HG03108 (cell line): Measurements from ENCODE around the gene DHRS1.
"Not testable (repeated sequence)": the region's sequence is repeated elsewhere in the genome, so short reads cannot be mapped to it uniquely, and the experiment has no call there.

Source experiments
- ATAC-seq: cut with Tn5 transposase; IDR thresholded peaks from one replicate; pipeline ENCODE4 v1.9.1; 2021; ENCODE audit warnings: moderate library complexity; ENCODE audit not compliant: unreplicated experiment

The DHRS1 gene

DNA sequence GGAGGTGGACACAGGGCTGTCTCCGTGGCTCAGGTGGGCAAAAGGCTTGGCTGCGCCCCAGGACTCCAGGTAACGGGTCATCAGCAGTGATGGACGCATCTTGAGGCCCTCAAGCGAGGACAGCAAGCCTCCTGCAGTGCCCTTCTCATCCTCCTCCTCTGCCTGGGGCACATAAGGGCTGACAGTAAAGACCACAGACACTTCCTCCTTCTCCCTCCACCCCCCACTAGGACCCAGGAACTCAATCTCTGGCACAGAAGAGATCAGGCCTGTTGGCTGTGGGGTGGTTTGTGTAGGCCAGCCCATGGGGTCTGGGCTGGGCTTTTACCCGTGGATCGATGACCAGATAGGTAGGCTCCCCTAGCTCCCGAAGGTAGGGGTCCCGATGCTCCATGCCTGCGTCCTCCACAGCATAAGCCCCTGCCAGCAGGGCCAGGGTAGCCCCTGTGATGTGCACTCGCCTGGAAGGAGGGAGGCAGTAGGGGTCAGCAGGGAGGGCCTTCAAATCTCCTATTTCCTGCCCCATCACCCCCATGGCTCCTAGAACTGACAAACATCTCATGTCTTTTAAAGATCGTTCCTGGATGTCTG lies 29.6 kb upstream of the DHRS1 start:
- no peak for ATAC-seq

GRCh38 chr14:24327914-24328313 lies 28.3 kb upstream of the DHRS1 start:
- not testable (repeated sequence) for ATAC-seq

DNA sequence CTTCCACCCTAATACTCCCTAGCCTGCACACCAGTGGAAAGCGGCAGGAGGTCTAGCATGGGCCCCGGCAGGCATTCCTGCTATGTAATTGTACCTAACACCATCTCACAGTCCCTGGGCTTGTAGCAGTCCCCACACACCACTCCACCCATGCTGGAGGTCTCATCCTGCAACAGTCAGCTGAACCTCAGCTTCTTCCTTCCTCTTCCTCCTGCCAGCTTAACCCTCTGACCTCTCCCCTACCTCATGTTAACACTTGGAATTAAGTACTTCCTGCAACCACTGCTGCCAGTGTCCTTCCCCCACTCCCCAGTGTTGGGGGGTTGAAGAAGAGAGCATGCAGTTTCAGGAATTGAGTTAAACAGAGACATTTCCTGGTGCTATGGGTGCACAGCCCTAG lies 27.7 kb upstream of the DHRS1 start:
- ATAC-seq: no peak

DNA sequence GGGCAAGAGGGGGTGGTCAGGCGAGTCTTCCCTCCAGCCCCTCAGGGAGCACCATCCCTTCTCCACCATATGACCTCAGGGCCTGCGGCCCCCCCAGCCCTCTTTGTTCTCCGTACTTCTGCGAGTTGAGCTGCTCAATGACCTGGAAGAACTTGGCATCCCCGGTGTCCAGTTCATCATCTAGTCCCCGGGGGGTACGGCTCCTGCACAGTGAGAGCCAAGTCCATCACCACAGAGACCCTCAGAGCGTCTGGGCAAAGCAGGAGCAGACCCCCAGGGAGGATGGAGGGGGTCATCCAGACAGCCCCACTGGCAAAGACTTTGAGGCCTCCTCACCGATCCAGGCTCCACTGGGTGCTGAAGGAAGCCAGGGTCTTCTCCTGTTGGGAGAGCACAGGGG lies 26.4 kb upstream of the DHRS1 start:
- ATAC-seq: no peak

- ATAC-seq: no peak
Observed at GRCh38 chr14:24325041-24325530, 25.5 kb upstream of the DHRS1 start.

DNA sequence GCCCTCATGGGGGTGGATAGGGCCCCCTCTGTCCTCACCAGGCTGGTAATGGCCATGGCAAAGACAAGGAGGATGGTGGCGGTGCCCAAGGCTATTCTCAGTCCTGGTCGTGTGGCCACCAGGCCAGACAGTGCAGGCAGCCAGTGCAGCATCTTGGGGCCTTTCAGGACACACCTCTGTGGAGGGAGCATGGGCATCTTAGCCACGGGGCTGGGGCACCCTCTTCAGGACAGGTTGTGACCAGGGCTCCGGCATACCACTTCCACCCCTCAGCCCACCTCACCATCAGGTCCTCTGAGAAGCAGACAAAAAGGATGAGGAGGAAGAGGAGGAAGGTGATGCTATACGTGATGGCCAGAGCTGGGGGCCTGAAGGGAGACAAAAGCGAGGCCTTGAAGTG lies 24.4 kb upstream of the DHRS1 start:
- ATAC-seq: no peak

- ATAC-seq: no peak
Observed at GRCh38 chr14:24323341-24323740, 23.8 kb upstream of the DHRS1 start.

DNA sequence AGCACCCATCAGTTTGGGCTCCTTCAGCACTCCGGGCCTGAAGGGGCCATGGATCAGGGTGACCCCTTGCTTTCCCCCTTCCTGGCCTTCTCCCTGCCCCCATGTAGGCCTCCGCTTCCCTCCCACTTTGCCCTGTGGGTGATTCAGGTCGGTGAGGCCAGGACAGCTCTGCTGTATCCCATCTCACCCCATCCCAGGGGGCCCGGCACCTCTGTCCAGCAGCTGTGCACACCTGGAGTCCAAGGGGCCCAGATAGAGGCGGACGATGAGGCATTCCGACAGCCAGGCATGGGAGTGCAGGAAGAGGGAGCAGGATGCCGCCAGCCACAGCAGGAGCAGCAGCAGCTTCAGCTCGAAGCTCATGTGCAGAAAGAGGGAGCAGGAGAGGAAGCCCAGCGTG lies 23.1 kb upstream of the DHRS1 start:
- ATAC-seq: no peak

GRCh38 chr14:24321212-24321975 lies 21.8 kb upstream of the DHRS1 start:
- no peak for ATAC-seq

DNA sequence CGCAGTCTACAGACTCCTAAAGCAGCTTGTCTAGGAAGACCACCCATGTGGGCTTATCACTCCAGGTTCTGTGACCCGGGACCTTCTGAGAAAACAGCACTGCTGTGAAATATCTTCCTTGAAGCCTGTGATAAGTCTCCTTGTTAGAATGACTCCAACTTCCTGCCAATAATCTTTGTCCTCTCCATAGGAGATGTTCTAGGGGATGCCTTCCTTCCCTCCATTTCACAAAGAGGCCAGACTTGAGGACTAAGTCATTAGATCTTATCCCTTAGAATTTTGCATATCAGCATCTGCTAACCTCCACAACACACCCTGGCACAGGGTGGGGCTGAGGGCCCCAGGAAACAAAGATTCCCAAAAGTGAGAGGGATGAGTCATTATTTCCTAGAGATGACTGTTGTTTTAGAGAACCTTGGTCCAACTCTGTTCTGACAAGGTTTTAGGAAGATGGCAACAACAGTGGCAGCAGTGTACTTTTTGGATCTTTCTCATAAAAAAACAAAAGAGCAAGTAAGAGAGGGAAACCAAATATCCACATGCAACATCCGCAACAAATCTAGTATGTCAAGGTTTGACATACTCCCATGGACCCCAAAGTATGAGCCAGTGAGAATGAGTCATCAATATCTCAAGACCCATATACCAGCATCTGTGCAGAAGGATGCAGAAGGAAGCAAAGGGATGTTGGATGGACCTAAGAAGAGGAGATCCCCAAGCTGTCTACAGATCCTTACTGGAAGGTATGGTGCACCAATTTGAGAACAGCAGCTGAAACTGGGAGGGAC lies 17.8 kb upstream of the DHRS1 start:
- ATAC-seq: no peak

DNA sequence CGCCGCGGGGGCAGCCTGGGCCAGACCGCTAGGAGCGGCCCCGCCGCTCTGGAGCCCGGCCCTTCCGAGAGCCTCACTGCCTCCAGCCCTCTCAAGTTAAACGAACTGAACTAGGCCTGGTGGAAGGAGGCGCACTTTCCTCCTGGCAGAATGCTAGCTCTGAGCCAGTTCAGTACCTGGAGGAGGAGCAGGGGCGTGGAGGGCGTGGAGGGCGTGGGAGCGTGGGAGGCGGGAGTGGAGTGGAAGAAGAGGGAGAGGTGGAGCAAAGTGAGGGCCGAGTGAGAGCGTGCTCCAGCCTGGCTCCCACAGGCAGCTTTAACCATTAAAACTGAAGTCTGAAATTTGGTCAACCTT lies 17.0 kb upstream of the DHRS1 start:
- no peak for ATAC-seq

DNA sequence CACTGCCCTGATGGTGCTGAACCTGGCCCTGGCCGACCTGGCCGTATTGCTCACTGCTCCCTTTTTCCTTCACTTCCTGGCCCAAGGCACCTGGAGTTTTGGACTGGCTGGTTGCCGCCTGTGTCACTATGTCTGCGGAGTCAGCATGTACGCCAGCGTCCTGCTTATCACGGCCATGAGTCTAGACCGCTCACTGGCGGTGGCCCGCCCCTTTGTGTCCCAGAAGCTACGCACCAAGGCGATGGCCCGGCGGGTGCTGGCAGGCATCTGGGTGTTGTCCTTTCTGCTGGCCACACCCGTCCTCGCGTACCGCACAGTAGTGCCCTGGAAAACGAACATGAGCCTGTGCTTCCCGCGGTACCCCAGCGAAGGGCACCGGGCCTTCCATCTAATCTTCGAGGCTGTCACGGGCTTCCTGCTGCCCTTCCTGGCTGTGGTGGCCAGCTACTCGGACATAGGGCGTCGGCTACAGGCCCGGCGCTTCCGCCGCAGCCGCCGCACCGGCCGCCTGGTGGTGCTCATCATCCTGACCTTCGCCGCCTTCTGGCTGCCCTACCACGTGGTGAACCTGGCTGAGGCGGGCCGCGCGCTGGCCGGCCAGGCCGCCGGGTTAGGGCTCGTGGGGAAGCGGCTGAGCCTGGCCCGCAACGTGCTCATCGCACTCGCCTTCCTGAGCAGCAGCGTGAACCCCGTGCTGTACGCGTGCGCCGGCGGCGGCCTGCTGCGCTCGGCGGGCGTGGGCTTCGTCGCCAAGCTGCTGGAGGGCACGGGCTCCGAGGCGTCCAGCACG lies 16.4 kb upstream of the DHRS1 start:
- ATAC-seq: no peak

- no peak for ATAC-seq
Observed at GRCh38 chr14:24315243-24315806, 15.7 kb upstream of the DHRS1 start.

- ATAC-seq: no peak
Observed at GRCh38 chr14:24314377-24315193, 15.0 kb upstream of the DHRS1 start.

DNA sequence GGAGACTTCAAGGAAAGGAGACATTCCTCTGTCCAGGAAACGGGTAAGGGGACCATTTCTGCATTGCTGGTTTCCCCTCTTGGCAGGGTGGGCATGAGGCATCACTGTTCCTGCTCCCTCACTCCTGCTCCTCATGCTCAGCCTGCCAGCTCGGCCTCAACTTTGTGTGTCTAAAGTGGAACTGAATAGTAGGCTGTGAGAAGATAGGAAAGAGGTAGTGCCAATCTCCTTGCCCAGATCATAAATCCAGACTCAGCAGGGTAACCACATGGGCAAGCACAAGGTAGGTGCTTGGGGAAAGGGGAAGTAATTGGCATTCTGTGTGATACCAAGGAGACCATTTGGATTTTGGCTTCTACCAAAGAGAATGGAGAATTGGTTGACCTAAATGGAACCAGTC lies 14.3 kb upstream of the DHRS1 start:
- ATAC-seq: no peak

- ATAC-seq: no peak
Observed at GRCh38 chr14:24312736-24313507, 13.3 kb upstream of the DHRS1 start.

DNA sequence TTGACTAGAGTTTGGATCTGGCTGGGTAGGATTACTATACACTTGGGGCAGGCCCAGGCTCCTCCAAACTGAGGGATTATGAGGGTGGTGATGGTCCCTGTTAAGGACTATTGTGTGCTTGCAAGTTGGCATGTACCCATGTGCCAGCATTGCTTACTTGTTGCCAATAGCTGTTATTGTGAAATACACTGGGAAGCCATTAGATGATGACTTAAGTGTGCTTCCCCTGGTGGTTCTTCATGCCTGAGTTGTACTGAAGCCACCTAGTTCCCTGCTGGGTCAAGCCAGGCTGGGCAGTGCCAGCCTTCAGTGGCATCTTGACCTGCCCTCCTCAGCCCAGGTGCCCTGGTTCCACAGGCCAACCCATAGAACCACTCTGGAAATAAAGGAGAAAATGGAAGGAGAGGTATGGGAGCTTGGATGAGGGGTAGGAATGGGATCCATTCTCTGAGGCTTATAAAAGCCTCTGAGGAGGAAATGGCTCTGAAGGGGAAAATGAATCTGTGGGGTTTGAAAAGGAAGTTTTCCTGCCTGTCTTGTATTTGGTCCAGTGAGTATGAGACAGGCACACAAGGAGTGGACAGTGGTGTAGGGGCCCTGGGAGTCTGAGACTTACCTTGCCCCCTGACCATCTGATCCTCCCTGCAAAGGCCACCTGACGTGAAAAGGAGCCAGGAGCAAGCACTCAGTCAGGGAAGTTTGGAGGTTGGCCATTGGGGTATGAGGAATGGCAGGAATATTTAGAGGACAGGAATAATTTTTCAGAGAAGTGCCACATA lies 12.4 kb upstream of the DHRS1 start:
- no peak for ATAC-seq
